Sigmoid colon (tissue), 7 donors: ENCODE results near the gene PIGB. TPM values are rescaled to one million over a fixed set of nuclear protein-coding genes. Genes with fewer than 3 reads are reported as not detected.
"Not testable (repeated sequence)": the region's sequence is repeated elsewhere in the genome, so short reads cannot be mapped to it uniquely, and the experiment has no call there.

ENCODE experiments used
- DNase-seq: peaks from one replicate; pipeline ENCODE4 v3.0.0-alpha.2; 2019
- H3K27ac ChIP-seq, 4 donors: fragments of 200-600 bp; sonication (generic); one replicate each; pipeline ENCODE4 v1.5.1; 2016 to 2019; ENCODE audit warnings: mild to moderate bottlenecking in 1 of 4
- H3K27me3 ChIP-seq, 3 donors: fragments of 200-600 bp; sonication (generic); one replicate each; pipeline ENCODE4 v1.5.1; 2019; ENCODE audit warnings: mild to moderate bottlenecking in 1 of 3
- H3K36me3 ChIP-seq, 4 donors: fragments of 200-600 bp; sonication (generic); one replicate each; pipeline ENCODE4 v1.5.1; 2016 to 2019
- H3K4me1 ChIP-seq, 4 donors: fragments of 200-600 bp; sonication (generic); one replicate each; pipeline ENCODE4 v1.5.1; 2017 to 2019
- H3K4me3 ChIP-seq, 4 donors: fragments of 200-600 bp; sonication (generic); one replicate each; pipeline ENCODE4 v1.5.1; 2017 to 2019; ENCODE audit warnings: mild to moderate bottlenecking in 2 of 4, moderate library complexity in 1 of 4
- H3K9me3 ChIP-seq, 4 donors: fragments of 200-600 bp in 3 of 4; sonication (generic) in 3 of 4; one replicate each; pipeline versions ENCODE4 v1.5.1 to v1.6.1; 2013 to 2019
- CTCF ChIP-seq, 4 experiments: fragments of 450-650 bp in 3 of 4; fragments of 200-600 bp in 1 of 4; IDR thresholded peaks; one replicate each; pipeline ENCODE4 v1.5.1; 2016 to 2019; ENCODE audit warnings: antibody characterized with exemption in 4 of 4, mild to moderate bottlenecking in 3 of 4, moderate library complexity in 2 of 4
- EP300 ChIP-seq, 4 donors: sonication (generic); formaldehyde crosslinking; IDR thresholded peaks; one replicate each; pipeline ENCODE4 v1.6.1; 2017; ENCODE audit warnings: antibody characterized with exemption in 4 of 4
- POLR2A ChIP-seq, 2 donors: fragments of 450-650 bp; IDR thresholded peaks; one replicate each; pipeline ENCODE4 v1.6.1; 2016; ENCODE audit warnings: antibody characterized with exemption in 2 of 2, mild to moderate bottlenecking in 2 of 2, moderate library complexity in 2 of 2
- POLR2AphosphoS5 ChIP-seq, 4 donors: sonication (generic); formaldehyde crosslinking; IDR thresholded peaks; one replicate each; pipeline ENCODE4 v1.6.1; 2017; ENCODE audit warnings: antibody characterized with exemption in 4 of 4
- WGBS, 2 donors: extraction: QIAGEN DNeasy Blood & Tissue Kit; methylation state at CpG; one replicate each; pipeline ENCODE4 v1.1.7; 2013; 5-methylcytosine and 5-hydroxymethylcytosine counted together
- intact Hi-C: fragments of 100-400 bp; cut with DNase I; formaldehyde crosslinking; loops from one replicate; pipeline ENCODE4 v1.15.1; 2023
- polyA plus RNA-seq, 3 donors: library from polyadenylated mRNA; stranded (reverse); fragments of 200-250 nt; gene quantifications; one replicate each; pipeline ENCODE4 v1.2.3, GENCODE V29; 2013
- total RNA-seq, 4 donors: library from RNA; depleted of rRNA; stranded (reverse); fragments of >200 nt; gene quantifications; one replicate each; pipeline ENCODE4 v1.1.0, GENCODE V29; 2016
- donor health status: healthy with polysubstance abuse.
- donor health status: Bipolar disorder and iron deficiency.
- donor health status: healthy.

PIGB gene
- total and polyA plus RNA-seq, 7 donors = 3.9 to 13.6 (median 6.3) TPM

GRCh38 chr15:55297315-55297714, 21.7 kb upstream of the PIGB start:
- Histone ChIP-seq H3K36me3 (no peaks in the 10 kb centered on the region), H3K4me3 (no peak overlapping the region), H3K27me3 (no peaks in the 10 kb centered on the region), H3K4me1 (no peaks in the 10 kb centered on the region), H3K9me3 (no peaks in the 10 kb centered on the region), H3K27ac (no peak overlapping the region)
- intact Hi-C loops = no loop called here
- TF ChIP-seq CTCF (IDR thresholded peaks at IDR 0.05) (no peak), POLR2A (IDR thresholded peaks at IDR 0.05) (no peak), POLR2AphosphoS5 (IDR thresholded peaks at IDR 0.05) (no peak), EP300 (IDR thresholded peaks at IDR 0.05) (no peak)
- DNase-seq = no peak

GRCh38 chr15:55302801-55303200, 16.2 kb upstream of the PIGB start:
- H3K36me3 ChIP-seq, H3K4me3 ChIP-seq, intact Hi-C loops, H3K9me3 ChIP-seq, H3K27ac ChIP-seq, DNase-seq, H3K4me1 ChIP-seq, H3K27me3 ChIP-seq: not testable (repeated sequence)
- WGBS, 2 donors = 97% methylated on average over 18 to 24 of the region's 32 CpGs

- no peaks in the 10 kb centered on the region for H3K36me3 ChIP-seq
- no peak for TF ChIP-seq EP300 (IDR thresholded peaks at IDR 0.05)
- no peak for TF ChIP-seq POLR2AphosphoS5 (IDR thresholded peaks at IDR 0.05)
- no peak for TF ChIP-seq POLR2A (IDR thresholded peaks at IDR 0.05)
- no peak for TF ChIP-seq CTCF (IDR thresholded peaks at IDR 0.05)
- intact Hi-C loops = no loop called here
- WGBS, 2 donors = 36 to 50% methylated on average over 4 of the region's 4 CpGs
- H3K4me1 ChIP-seq = peaks cover 0 to 34% (median 28%) of the 10 kb centered on the region in 4 donors
- H3K9me3 ChIP-seq = no peaks in the 10 kb centered on the region
- peak overlapping the region; percentile 83 to 91 (median 86) for H3K27ac ChIP-seq
- no peak for DNase-seq
- peak overlapping the region; percentile 75 to 81 (median 76) for H3K4me3 ChIP-seq
- no peaks in the 10 kb centered on the region for H3K27me3 ChIP-seq
These were observed 665 bp downstream of the PIGB start for GRCh38 chr15:55319537-55320237.

GRCh38 chr15:55320238-55320550, 1.2 kb downstream of the PIGB start:
- Histone ChIP-seq H3K4me3 (peak overlapping the region in 1 of 4 donors; percentile 81), H3K27ac (peak overlapping the region in 1 of 4 donors; percentile 87), H3K9me3 (no peaks in the 10 kb centered on the region), H3K27me3 (no peaks in the 10 kb centered on the region), H3K36me3 (no peaks in the 10 kb centered on the region), H3K4me1 (peaks cover 0 to 34% (median 28%) of the 10 kb centered on the region in 4 donors)
- no peak for TF ChIP-seq POLR2AphosphoS5 (IDR thresholded peaks at IDR 0.05)
- TF ChIP-seq POLR2A (IDR thresholded peaks at IDR 0.05) = no peak
- TF ChIP-seq CTCF (IDR thresholded peaks at IDR 0.05) = no peak
- no peak for TF ChIP-seq EP300 (IDR thresholded peaks at IDR 0.05)
- DNase-seq = no peak
- WGBS, 2 donors = 42 to 62% methylated on average over 2 of the region's 2 CpGs
- intact Hi-C loops = no loop called here

- intact Hi-C loops = no loop called here
- Histone ChIP-seq H3K27ac (no peak overlapping the region), H3K9me3 (no peaks in the 10 kb centered on the region), H3K4me1 (peaks cover 0 to 34% (median 28%) of the 10 kb centered on the region in 4 donors), H3K4me3 (no peak overlapping the region), H3K36me3 (no peaks in the 10 kb centered on the region), H3K27me3 (no peaks in the 10 kb centered on the region)
- 86 to 89% methylated on average over 1 of the region's 1 CpG for WGBS, 2 donors
- no peak for DNase-seq
- TF ChIP-seq POLR2A (IDR thresholded peaks at IDR 0.05) = no peak
- TF ChIP-seq CTCF (IDR thresholded peaks at IDR 0.05) = no peak
- no peak for TF ChIP-seq POLR2AphosphoS5 (IDR thresholded peaks at IDR 0.05)
- TF ChIP-seq EP300 (IDR thresholded peaks at IDR 0.05) = no peak
These were observed 1.9 kb downstream of the PIGB start for GRCh38 chr15:55320963-55321362.
